ENCODE measurements around the gene ISOC2.
A peak's percentile ranks its signal among the peaks of the same experiment; 100 is the strongest.

Gene ISOC2

GRCh38 chr19:55406091-55406825 is 55.2 kb downstream of the ISOC2 start:
- no peak for DNase-seq (ENCODE audit: low read depth)
- H3K4me3 ChIP-seq (ENCODE audit: control insufficient read depth, low read depth, low read length): peak overlapping the region; percentile 78
- TF ChIP-seq CTCF (conservative IDR thresholded peaks at IDR 0.05; ENCODE audit: control insufficient read depth, insufficient read depth, low read depth, low read length): no peak

DNA sequence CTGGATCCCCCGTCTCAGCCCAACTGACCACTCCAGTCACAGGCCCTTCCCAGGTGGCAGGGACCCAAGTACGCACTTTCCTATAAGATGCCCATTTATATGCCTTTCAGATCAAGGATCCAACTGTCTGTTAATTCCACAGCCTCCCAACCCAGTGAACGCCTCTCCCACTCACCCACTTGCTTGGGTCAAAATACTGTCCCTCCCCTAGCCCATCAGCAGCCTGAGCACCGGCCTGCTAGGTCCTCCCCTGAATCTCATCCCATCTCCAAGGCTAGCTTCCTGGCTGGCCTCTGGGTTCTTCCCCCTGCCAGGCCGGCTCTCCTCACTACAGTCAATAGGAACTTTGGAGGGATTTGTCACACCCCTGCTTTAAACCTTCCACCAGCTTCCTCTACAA is 55.8 kb downstream of the ISOC2 start:
- TF ChIP-seq CTCF (conservative IDR thresholded peaks at IDR 0.05; ENCODE audit: control insufficient read depth, insufficient read depth, low read depth, low read length): no peak
- peak overlapping the region; percentile 78 for H3K4me3 ChIP-seq (ENCODE audit: control insufficient read depth, low read depth, low read length)
- no peak for DNase-seq (ENCODE audit: low read depth)
